Measurements from ENCODE around the gene SEMA6D.

SEMA6D gene

GRCh38 chr15:47788685-47789084 is 71.4 kb downstream of the SEMA6D start:
- H3K27me3 ChIP-seq (ENCODE audit: insufficient read depth, low read length), result no peaks in the 10 kb centered on the region
- H3K9me3 ChIP-seq (ENCODE audit: low read length), result no peaks in the 10 kb centered on the region
- H3K4me1 ChIP-seq (ENCODE audit: insufficient read depth, low read length), result no peaks in the 10 kb centered on the region
- H3K4me3 ChIP-seq (ENCODE audit: low read length), result no peak overlapping the region
- H3K36me3 ChIP-seq (ENCODE audit: insufficient read depth, low read length), result no peaks in the 10 kb centered on the region
- no peak overlapping the region for H2AFZ ChIP-seq (ENCODE audit: low read depth, low read length)

DNA sequence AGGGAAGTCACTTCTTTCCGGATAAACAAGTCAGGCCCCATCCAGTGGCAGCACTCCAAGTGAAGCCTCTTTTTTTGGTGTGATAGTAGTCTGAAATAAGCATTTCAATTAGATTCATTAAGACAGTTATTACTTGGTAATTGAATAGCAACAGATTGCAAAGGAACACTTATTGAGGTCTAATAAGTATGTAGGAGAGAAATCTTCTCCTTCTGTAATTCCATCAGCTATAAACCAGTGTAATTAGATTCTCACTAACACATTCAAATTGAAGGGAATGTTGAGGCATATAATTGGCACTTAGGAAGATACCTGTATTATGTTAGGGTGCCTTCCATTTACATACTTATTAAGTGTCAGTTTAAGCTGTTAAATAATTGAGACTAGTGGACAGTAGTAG is 73.9 kb downstream of the SEMA6D start:
- no peak overlapping the region for H2AFZ ChIP-seq (ENCODE audit: low read depth, low read length)
- no peaks in the 10 kb centered on the region for H3K4me1 ChIP-seq (ENCODE audit: insufficient read depth, low read length)
- no peaks in the 10 kb centered on the region for H3K27me3 ChIP-seq (ENCODE audit: insufficient read depth, low read length)
- no peaks in the 10 kb centered on the region for H3K9me3 ChIP-seq (ENCODE audit: low read length)
- no peaks in the 10 kb centered on the region for H3K36me3 ChIP-seq (ENCODE audit: insufficient read depth, low read length)
- no peak overlapping the region for H3K4me3 ChIP-seq (ENCODE audit: low read length)

DNA sequence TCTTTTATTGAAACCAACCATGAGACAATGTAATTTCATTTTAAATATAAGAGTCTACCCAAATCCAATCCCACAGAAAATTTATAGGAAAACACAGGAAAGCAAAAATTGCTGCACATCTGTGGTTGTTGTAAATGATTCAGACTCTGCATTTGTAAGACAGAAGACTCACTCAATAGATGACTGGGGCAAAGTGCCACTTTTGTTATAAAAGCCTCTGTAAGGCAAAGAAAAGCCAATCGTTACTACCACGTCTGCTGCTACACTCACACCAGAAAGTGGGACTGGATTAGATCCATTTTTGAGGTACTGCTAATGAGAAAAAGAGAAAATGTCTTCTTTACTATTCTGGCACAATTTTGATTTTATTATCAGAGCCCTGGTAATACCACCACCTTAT is 74.9 kb downstream of the SEMA6D start:
- H3K9me3 ChIP-seq (ENCODE audit: low read length), result no peaks in the 10 kb centered on the region
- H3K4me1 ChIP-seq (ENCODE audit: insufficient read depth, low read length), result no peaks in the 10 kb centered on the region
- no peak overlapping the region for H2AFZ ChIP-seq (ENCODE audit: low read depth, low read length)
- no peak overlapping the region for H3K4me3 ChIP-seq (ENCODE audit: low read length)
- H3K36me3 ChIP-seq (ENCODE audit: insufficient read depth, low read length), result no peaks in the 10 kb centered on the region
- no peaks in the 10 kb centered on the region for H3K27me3 ChIP-seq (ENCODE audit: insufficient read depth, low read length)

DNA sequence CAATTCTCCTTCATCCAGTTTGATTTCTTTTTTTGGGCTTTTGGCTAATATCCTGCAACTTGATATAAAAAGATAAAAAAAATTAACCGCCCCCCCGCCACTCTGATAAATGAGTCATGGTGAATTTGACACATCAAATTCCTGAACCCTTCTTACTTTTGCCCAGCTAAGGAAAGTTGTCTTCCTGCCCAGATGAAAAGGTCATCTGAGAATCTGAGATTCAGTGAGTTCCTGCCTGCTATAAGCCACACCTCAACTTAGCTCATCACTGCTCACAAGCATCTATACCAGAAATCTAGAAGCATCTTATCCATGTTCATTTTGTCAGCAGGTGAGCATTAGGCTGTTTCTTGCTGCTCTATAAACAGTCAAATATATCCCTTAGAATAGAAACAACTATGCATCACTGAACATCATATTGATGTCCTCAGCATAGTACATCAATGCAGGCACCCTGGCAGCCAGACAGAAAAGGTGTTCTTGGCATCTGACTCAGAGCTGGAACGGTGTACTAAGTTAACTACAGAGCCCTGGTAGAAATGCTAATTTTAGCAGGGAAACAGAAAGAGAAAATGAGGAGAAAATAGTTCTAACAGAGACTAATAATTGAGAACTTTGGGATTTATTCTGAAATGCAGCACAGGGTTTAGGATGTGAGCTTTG is 77.1 kb downstream of the SEMA6D start:
- H2AFZ ChIP-seq (ENCODE audit: low read depth, low read length), result no peak overlapping the region
- H3K27me3 ChIP-seq (ENCODE audit: insufficient read depth, low read length), result no peaks in the 10 kb centered on the region
- no peaks in the 10 kb centered on the region for H3K9me3 ChIP-seq (ENCODE audit: low read length)
- H3K4me3 ChIP-seq (ENCODE audit: low read length), result no peak overlapping the region
- H3K36me3 ChIP-seq (ENCODE audit: insufficient read depth, low read length), result no peaks in the 10 kb centered on the region
- no peaks in the 10 kb centered on the region for H3K4me1 ChIP-seq (ENCODE audit: insufficient read depth, low read length)

DNA sequence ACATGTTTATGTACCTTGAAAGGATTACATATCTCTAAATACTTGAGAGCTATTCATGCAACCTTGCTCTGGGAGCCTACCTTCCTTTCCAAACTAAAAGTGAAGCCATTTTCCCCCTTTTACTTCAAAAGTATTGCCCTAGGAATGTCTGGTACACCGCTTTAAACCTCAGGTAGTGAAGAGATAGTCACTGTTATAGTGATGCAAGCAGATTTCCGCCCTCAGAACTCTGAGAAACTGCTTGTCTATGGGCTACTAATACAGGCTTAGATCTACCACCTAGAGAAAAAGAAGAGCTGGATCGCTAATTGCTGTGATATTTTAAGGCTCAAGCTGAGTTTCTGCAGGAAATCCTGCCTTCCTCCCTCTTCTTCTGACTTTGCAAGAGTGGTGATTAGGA is 78.6 kb downstream of the SEMA6D start:
- H2AFZ ChIP-seq (ENCODE audit: low read depth, low read length), result no peak overlapping the region
- no peaks in the 10 kb centered on the region for H3K36me3 ChIP-seq (ENCODE audit: insufficient read depth, low read length)
- H3K27me3 ChIP-seq (ENCODE audit: insufficient read depth, low read length), result no peaks in the 10 kb centered on the region
- H3K9me3 ChIP-seq (ENCODE audit: low read length), result no peaks in the 10 kb centered on the region
- H3K4me1 ChIP-seq (ENCODE audit: insufficient read depth, low read length), result no peaks in the 10 kb centered on the region
- H3K4me3 ChIP-seq (ENCODE audit: low read length), result no peak overlapping the region

GRCh38 chr15:47796339-47796738 is 79.0 kb downstream of the SEMA6D start:
- H3K4me1 ChIP-seq (ENCODE audit: insufficient read depth, low read length), result no peaks in the 10 kb centered on the region
- no peak overlapping the region for H3K4me3 ChIP-seq (ENCODE audit: low read length)
- no peaks in the 10 kb centered on the region for H3K36me3 ChIP-seq (ENCODE audit: insufficient read depth, low read length)
- no peaks in the 10 kb centered on the region for H3K9me3 ChIP-seq (ENCODE audit: low read length)
- H2AFZ ChIP-seq (ENCODE audit: low read depth, low read length), result no peak overlapping the region
- H3K27me3 ChIP-seq (ENCODE audit: insufficient read depth, low read length), result no peaks in the 10 kb centered on the region

DNA sequence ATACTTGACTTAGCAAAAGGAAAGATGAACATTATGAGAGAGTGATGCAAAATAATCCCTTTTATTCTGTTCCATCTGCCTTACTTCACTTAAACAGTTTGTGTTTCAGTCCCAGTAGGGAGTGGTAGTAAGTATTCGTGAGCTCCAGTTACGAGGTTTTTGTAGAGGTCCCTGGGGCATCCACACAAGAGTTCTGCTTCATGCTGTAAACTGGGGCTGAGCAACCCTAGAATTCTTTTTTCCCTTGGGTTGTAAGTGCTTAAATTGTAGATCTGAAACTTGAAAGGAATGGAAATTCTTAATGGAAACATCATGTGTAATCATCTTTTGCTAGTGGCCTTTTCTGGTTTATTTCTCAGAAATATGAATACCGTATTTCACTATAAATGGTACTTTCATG is 79.5 kb downstream of the SEMA6D start:
- no peak overlapping the region for H2AFZ ChIP-seq (ENCODE audit: low read depth, low read length)
- H3K27me3 ChIP-seq (ENCODE audit: insufficient read depth, low read length), result no peaks in the 10 kb centered on the region
- no peaks in the 10 kb centered on the region for H3K9me3 ChIP-seq (ENCODE audit: low read length)
- H3K4me3 ChIP-seq (ENCODE audit: low read length), result no peak overlapping the region
- no peaks in the 10 kb centered on the region for H3K4me1 ChIP-seq (ENCODE audit: insufficient read depth, low read length)
- no peaks in the 10 kb centered on the region for H3K36me3 ChIP-seq (ENCODE audit: insufficient read depth, low read length)

DNA sequence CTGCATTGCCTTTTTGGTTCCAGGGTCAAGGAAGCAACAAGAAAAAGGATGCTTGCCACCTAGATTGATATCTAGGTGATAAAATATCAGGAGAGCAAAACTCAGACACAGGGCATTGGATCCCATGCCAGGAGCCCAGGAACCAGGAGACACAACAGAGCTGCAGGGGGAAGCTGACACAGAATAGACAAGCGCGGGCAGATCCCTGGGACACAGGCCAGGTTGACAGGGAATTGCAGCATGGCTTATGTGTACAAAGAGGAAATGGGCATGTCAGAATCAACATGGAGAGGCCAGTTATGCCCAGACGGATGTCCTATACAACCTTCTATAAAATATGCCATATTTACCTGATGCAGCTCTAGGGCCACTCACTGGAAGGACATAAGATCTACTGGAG is 84.2 kb downstream of the SEMA6D start:
- Histone ChIP-seq H3K9me3 (ENCODE audit: low read length) (no peaks in the 10 kb centered on the region), H3K27me3 (ENCODE audit: insufficient read depth, low read length) (no peaks in the 10 kb centered on the region), H2AFZ (ENCODE audit: low read depth, low read length) (no peak overlapping the region), H3K36me3 (ENCODE audit: insufficient read depth, low read length) (no peaks in the 10 kb centered on the region), H3K4me3 (ENCODE audit: low read length) (no peak overlapping the region), H3K4me1 (ENCODE audit: insufficient read depth, low read length) (no peaks in the 10 kb centered on the region)

GRCh38 chr15:47802216-47802615 is 84.9 kb downstream of the SEMA6D start:
- Histone ChIP-seq H3K4me3 (ENCODE audit: low read length) (no peak overlapping the region), H3K36me3 (ENCODE audit: insufficient read depth, low read length) (no peaks in the 10 kb centered on the region), H3K27me3 (ENCODE audit: insufficient read depth, low read length) (no peaks in the 10 kb centered on the region), H2AFZ (ENCODE audit: low read depth, low read length) (no peak overlapping the region), H3K9me3 (ENCODE audit: low read length) (no peaks in the 10 kb centered on the region), H3K4me1 (ENCODE audit: insufficient read depth, low read length) (no peaks in the 10 kb centered on the region)

GRCh38 chr15:47803767-47804166 is 86.5 kb downstream of the SEMA6D start:
- Histone ChIP-seq H3K27me3 (ENCODE audit: insufficient read depth, low read length) (no peaks in the 10 kb centered on the region), H3K4me3 (ENCODE audit: low read length) (no peak overlapping the region), H2AFZ (ENCODE audit: low read depth, low read length) (no peak overlapping the region), H3K4me1 (ENCODE audit: insufficient read depth, low read length) (no peaks in the 10 kb centered on the region), H3K36me3 (ENCODE audit: insufficient read depth, low read length) (no peaks in the 10 kb centered on the region), H3K9me3 (ENCODE audit: low read length) (no peaks in the 10 kb centered on the region)

DNA sequence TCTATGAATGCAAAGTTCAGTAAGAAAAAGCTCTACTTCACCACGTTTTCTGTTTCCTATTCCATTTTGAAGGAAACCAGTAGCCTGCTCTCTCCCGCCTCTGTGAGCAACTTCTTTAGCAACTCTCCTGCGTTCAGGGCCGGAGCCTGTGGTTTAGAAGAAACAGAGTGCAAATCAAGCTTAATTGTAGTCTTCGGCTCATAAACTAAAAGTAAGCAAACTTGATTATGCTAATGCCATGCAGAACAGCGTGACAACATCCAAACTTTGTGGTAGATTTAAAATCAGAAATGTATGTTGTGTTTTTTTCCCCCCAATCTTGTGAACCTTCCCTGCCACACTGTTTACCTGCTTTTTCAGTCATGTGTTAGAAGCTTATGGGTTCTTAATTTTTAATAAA is 87.4 kb downstream of the SEMA6D start:
- H3K36me3 ChIP-seq (ENCODE audit: insufficient read depth, low read length), result no peaks in the 10 kb centered on the region
- no peaks in the 10 kb centered on the region for H3K9me3 ChIP-seq (ENCODE audit: low read length)
- no peak overlapping the region for H3K4me3 ChIP-seq (ENCODE audit: low read length)
- no peaks in the 10 kb centered on the region for H3K27me3 ChIP-seq (ENCODE audit: insufficient read depth, low read length)
- no peaks in the 10 kb centered on the region for H3K4me1 ChIP-seq (ENCODE audit: insufficient read depth, low read length)
- no peak overlapping the region for H2AFZ ChIP-seq (ENCODE audit: low read depth, low read length)

GRCh38 chr15:47806008-47806407 is 88.7 kb downstream of the SEMA6D start:
- Histone ChIP-seq H3K36me3 (ENCODE audit: insufficient read depth, low read length) (no peaks in the 10 kb centered on the region), H3K4me3 (ENCODE audit: low read length) (no peak overlapping the region), H2AFZ (ENCODE audit: low read depth, low read length) (no peak overlapping the region), H3K4me1 (ENCODE audit: insufficient read depth, low read length) (no peaks in the 10 kb centered on the region), H3K9me3 (ENCODE audit: low read length) (no peaks in the 10 kb centered on the region), H3K27me3 (ENCODE audit: insufficient read depth, low read length) (no peaks in the 10 kb centered on the region)

GRCh38 chr15:47811172-47811571 is 93.9 kb downstream of the SEMA6D start:
- H3K9me3 ChIP-seq (ENCODE audit: low read length), result no peaks in the 10 kb centered on the region
- H3K27me3 ChIP-seq (ENCODE audit: insufficient read depth, low read length), result no peaks in the 10 kb centered on the region
- H2AFZ ChIP-seq (ENCODE audit: low read depth, low read length), result no peak overlapping the region
- H3K4me1 ChIP-seq (ENCODE audit: insufficient read depth, low read length), result no peaks in the 10 kb centered on the region
- no peaks in the 10 kb centered on the region for H3K36me3 ChIP-seq (ENCODE audit: insufficient read depth, low read length)
- H3K4me3 ChIP-seq (ENCODE audit: low read length), result no peak overlapping the region

DNA sequence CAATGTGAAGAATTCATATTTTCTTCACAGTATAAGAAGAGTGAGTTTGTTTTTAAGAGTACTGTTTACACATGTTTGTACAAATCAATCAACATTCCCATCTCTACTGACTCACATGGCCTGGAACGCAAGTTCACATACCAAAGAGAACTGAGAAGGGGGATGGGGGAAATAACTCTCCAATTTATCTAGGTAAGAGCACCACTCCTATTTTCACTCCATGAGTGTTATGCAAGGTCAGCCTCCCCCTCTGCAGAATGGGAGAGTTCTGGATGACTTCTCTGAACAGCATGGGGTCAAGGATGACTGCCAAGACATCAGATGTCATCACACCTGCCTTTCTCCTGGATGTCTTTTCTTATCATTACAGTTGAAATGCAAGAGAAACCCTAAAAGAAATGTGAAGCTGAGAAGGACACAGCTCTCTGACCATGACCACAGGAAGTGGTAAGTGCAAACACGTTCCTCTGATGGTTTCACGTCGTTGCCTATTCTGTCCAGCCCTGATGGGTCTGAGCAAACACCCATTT is 95.2 kb downstream of the SEMA6D start:
- no peaks in the 10 kb centered on the region for H3K4me1 ChIP-seq (ENCODE audit: insufficient read depth, low read length)
- no peak overlapping the region for H2AFZ ChIP-seq (ENCODE audit: low read depth, low read length)
- H3K36me3 ChIP-seq (ENCODE audit: insufficient read depth, low read length), result no peaks in the 10 kb centered on the region
- no peak overlapping the region for H3K4me3 ChIP-seq (ENCODE audit: low read length)
- H3K9me3 ChIP-seq (ENCODE audit: low read length), result no peaks in the 10 kb centered on the region
- H3K27me3 ChIP-seq (ENCODE audit: insufficient read depth, low read length), result peaks cover 4% of the 10 kb centered on the region
